IMR-90 (cell line): ENCODE data around the gene CNTN3. TPM values are rescaled to one million over a fixed set of nuclear protein-coding genes. Genes with fewer than 3 reads are reported as not detected.

ENCODE experiments used
- ATAC-seq: fragments of 200-7000 bp; cut with Tn5 transposase; 2 replicates; pipeline ENCODE4 v1.9.1; 2020; ENCODE audit warnings: low read depth, mild to moderate bottlenecking, moderate library complexity
- BruUV-seq: library from RNA; stranded (reverse); fragments of 400-500 nt; replicated peaks from 2 replicates; lab custom pipeline; 2021; lab: Mats Ljungman, UMichigan
- CTCF ChIA-PET: fragments of 300-600 bp; formaldehyde crosslinking; extraction: SDS; loops from one replicate; lab custom pipeline; 2021; ENCODE audit warnings: antibody characterized with exemption; lab: Yijun Ruan, JAX
- POLR2A ChIA-PET: fragments of 300-600 bp; sonication (Branson Sonifier 250); formaldehyde crosslinking; loops from one replicate; lab custom pipeline; 2022; ENCODE audit warnings: antibody characterized with exemption; ENCODE audit not compliant: unreplicated experiment; lab: Charles Lee
- DNase-seq: peaks from one replicate; pipeline ENCODE4 v3.0.0; 2013
- H2AFZ ChIP-seq: replicated peaks from 2 replicates; pipeline ENCODE3; 2013; ENCODE audit warnings: low read length, mild to moderate bottlenecking; ENCODE audit not compliant: poor library complexity
- H2AK5ac ChIP-seq: 2 replicates; pipeline ENCODE4 v1.6.1; 2013; ENCODE audit warnings: low read depth, low read length, inconsistent platforms
- H2AK9ac ChIP-seq: replicated peaks from 2 replicates; pipeline ENCODE3; 2013; ENCODE audit warnings: mild to moderate bottlenecking, low read depth, low read length, moderate library complexity; ENCODE audit not compliant: poor library complexity
- H2BK120ac ChIP-seq: 2 replicates; pipeline ENCODE4 v1.6.1; 2013; ENCODE audit warnings: low read depth, low read length, inconsistent platforms
- H2BK15ac ChIP-seq: 3 replicates; pipeline ENCODE4 v1.6.1; 2013; ENCODE audit warnings: low read depth, low read length, inconsistent platforms
- H2BK20ac ChIP-seq: 2 replicates; pipeline ENCODE4 v1.6.1; 2013; ENCODE audit warnings: low read depth, mild to moderate bottlenecking, inconsistent platforms, low read length, moderate library complexity
- H2BK5ac ChIP-seq: 2 replicates; pipeline ENCODE4 v1.6.1; 2013; ENCODE audit warnings: mild to moderate bottlenecking, low read depth, low read length, inconsistent platforms; ENCODE audit not compliant: poor library complexity, severe bottlenecking
- H3K14ac ChIP-seq: replicated peaks from 2 replicates; pipeline ENCODE4 v1.6.1; 2013; ENCODE audit warnings: low read depth, low read length, inconsistent platforms
- H3K18ac ChIP-seq: 2 replicates; pipeline ENCODE4 v1.6.1; 2013; ENCODE audit warnings: low read depth, low read length, control low read depth
- H3K23ac ChIP-seq: 2 replicates; pipeline ENCODE4 v1.6.1; 2013; ENCODE audit warnings: low read depth, low read length, inconsistent platforms
- H3K27ac ChIP-seq: 2 replicates; pipeline ENCODE4 v1.5.1; 2013; ENCODE audit warnings: mild to moderate bottlenecking, control low read depth, low read length; ENCODE audit not compliant: insufficient read depth
- H3K27me3 ChIP-seq: 2 replicates; pipeline ENCODE4 v1.6.1; 2013; ENCODE audit warnings: low read length; ENCODE audit not compliant: control insufficient read depth, insufficient read depth
- H3K36me3 ChIP-seq: 2 replicates; pipeline ENCODE4 v1.6.1; 2013; ENCODE audit warnings: low read length, mixed read lengths; ENCODE audit not compliant: control insufficient read depth, insufficient read depth
- H3K4ac ChIP-seq: 2 replicates; pipeline ENCODE4 v1.6.1; 2013; ENCODE audit warnings: low read depth, low read length, inconsistent platforms
- H3K4me1 ChIP-seq: 2 replicates; pipeline ENCODE4 v1.6.1; 2013; ENCODE audit warnings: low read length, mixed read lengths; ENCODE audit not compliant: control insufficient read depth, insufficient read depth
- H3K4me2 ChIP-seq: 2 replicates; pipeline ENCODE4 v1.6.1; 2013; ENCODE audit warnings: low read depth, mild to moderate bottlenecking, control low read depth, low read length, moderate library complexity
- H3K4me3 ChIP-seq: 2 replicates; pipeline ENCODE4 v1.5.1; 2013; ENCODE audit warnings: low read depth, mild to moderate bottlenecking, control low read depth, low read length, moderate library complexity; ENCODE audit not compliant: insufficient read depth
- H3K56ac ChIP-seq: 2 replicates; pipeline ENCODE4 v1.6.1; 2013; ENCODE audit warnings: low read length, inconsistent platforms; ENCODE audit not compliant: insufficient read depth; ENCODE audit errors: extremely low read depth
- H3K79me1 ChIP-seq, 2 experiments: 2 replicates each; pipeline ENCODE4 v1.6.1; 2013; ENCODE audit warnings: low read length in 2 of 2, inconsistent platforms in 1 of 2, low read depth in 1 of 2
- H3K9ac ChIP-seq: 2 replicates; pipeline ENCODE4 v1.6.1; 2013; ENCODE audit warnings: low read depth, low read length, control low read depth
- H3K9me1 ChIP-seq: 2 replicates; pipeline ENCODE4 v1.6.1; 2013; ENCODE audit warnings: low read length, inconsistent platforms; ENCODE audit not compliant: insufficient read depth
- H3K9me3 ChIP-seq: 2 replicates; pipeline ENCODE4 v1.6.1; 2013; ENCODE audit warnings: low read length; ENCODE audit not compliant: control insufficient read depth, insufficient read depth
- H4K20me1 ChIP-seq: 2 replicates; pipeline ENCODE4 v1.6.1; 2013; ENCODE audit warnings: low read length, inconsistent platforms; ENCODE audit not compliant: insufficient read depth
- H4K5ac ChIP-seq: 2 replicates; pipeline ENCODE4 v1.6.1; 2013; ENCODE audit warnings: mild to moderate bottlenecking, low read depth, low read length, control low read depth
- H4K8ac ChIP-seq, 2 experiments: 2 replicates each; pipeline ENCODE4 v1.6.1; 2013; ENCODE audit warnings: low read depth in 2 of 2, low read length in 2 of 2, control low read depth in 1 of 2, inconsistent platforms in 1 of 2
- H4K91ac ChIP-seq: 2 replicates; pipeline ENCODE4 v1.6.1; 2013; ENCODE audit warnings: low read depth, low read length, inconsistent platforms; ENCODE audit not compliant: insufficient read depth
- CEBPB ChIP-seq: IDR thresholded peaks from 2 replicates; pipeline ENCODE4 v1.6.1; 2012; ENCODE audit warnings: low read depth, low read length, improper control_type of control experiment
- CHD1 ChIP-seq: IDR thresholded peaks from 2 replicates; pipeline ENCODE4 v1.6.1; 2012; ENCODE audit warnings: low read depth, low read length, improper control_type of control experiment
- CTCF ChIP-seq: conservative IDR thresholded peaks from 2 replicates; pipeline ENCODE4 v1.5.1; 2012; ENCODE audit warnings: mild to moderate bottlenecking, low read depth, low read length, improper control_type of control experiment
- FOS ChIP-seq: fragments of 150-350 bp; IDR thresholded peaks from 2 replicates; pipeline ENCODE4 v1.6.1; 2016; ENCODE audit warnings: low read depth, low read length
- MAZ ChIP-seq: IDR thresholded peaks from 2 replicates; pipeline ENCODE4 v1.6.1; 2012; ENCODE audit warnings: low read depth, mild to moderate bottlenecking, low read length, improper control_type of control experiment, moderate library complexity, borderline replicate concordance
- MXI1 ChIP-seq: IDR thresholded peaks from 2 replicates; pipeline ENCODE4 v1.6.1; 2012; ENCODE audit warnings: low read depth, mild to moderate bottlenecking, low read length, moderate library complexity, borderline replicate concordance
- POLR2A ChIP-seq: IDR thresholded peaks from 2 replicates; pipeline ENCODE4 v1.6.1; 2012; ENCODE audit warnings: mild to moderate bottlenecking, low read depth, low read length
- RCOR1 ChIP-seq: IDR thresholded peaks from 2 replicates; pipeline ENCODE4 v1.6.1; 2012; ENCODE audit warnings: mild to moderate bottlenecking, low read length, improper control_type of control experiment; ENCODE audit not compliant: insufficient replicate concordance
- WGBS, 2 experiments: methylation state at CpG; one replicate each; pipeline versions ENCODE4 v1.1.5 to v1.1.7; 2013; ENCODE audit warnings: missing lambda C conversion rate in 2 of 2; ENCODE audit not compliant: insufficient read length in 1 of 2; ENCODE audit errors: extremely low coverage in 2 of 2; 5-methylcytosine and 5-hydroxymethylcytosine counted together
- dilution Hi-C: fragments of 300-500 bp; cut with HindIII; formaldehyde crosslinking; loops from one replicate; pipeline ENCODE4 v1.14.3; 2018; ENCODE audit warnings: low sequenced_read_pairs; ENCODE audit not compliant: unreplicated experiment
- in situ Hi-C: fragments of 300-500 bp; cut with MboI; formaldehyde crosslinking; loops from 3 replicates; pipeline ENCODE4 v1.14.3; 2019; ENCODE audit warnings: low sequenced_read_pairs, inconsistent platforms, mixed read lengths
- intact Hi-C: fragments of 100-400 bp; cut with micrococcal nuclease; formaldehyde crosslinking; loops from 2 replicates; pipeline ENCODE4 v1.10.0; 2022
- polyA plus RNA-seq, 3 experiments: library from polyadenylated mRNA; depleted of rRNA; stranded (reverse); fragments of >200 nt; gene quantifications; 2 replicates each; pipeline ENCODE4 v1.2.3, GENCODE V29; 2012; ENCODE audit warnings: low replicate concordance in 1 of 3
- total RNA-seq: library from RNA; depleted of rRNA; stranded (reverse); fragments of >200 nt; gene quantifications from 2 replicates; pipeline ENCODE4 v1.2.3, GENCODE V29; 2012

CNTN3 gene
- total and polyA plus RNA-seq, 2 of the 4 experiments (the other 2 are of a cell fraction): 3.5 to 3.6 TPM

- BruUV-seq: no TSS peak
- Histone ChIP-seq H2BK120ac (no peak overlapping the region), H3K9ac (no peak overlapping the region), H3K23ac (no peak overlapping the region), H3K4me1 (no peaks in the 10 kb centered on the region), H4K91ac (no peak overlapping the region), H3K18ac (no peak overlapping the region), H3K79me1 (peaks cover 0 to 2% of the 10 kb centered on the region in 2 experiments; a peak in 2 of 4 replicates), H3K27ac (no peak overlapping the region), H2AK9ac (no peak overlapping the region), H2BK5ac (no peak overlapping the region), H3K36me3 (no peaks in the 10 kb centered on the region), H3K4ac (no peak overlapping the region), H3K56ac (no peak overlapping the region), H4K8ac (no peak overlapping the region), H2AK5ac (no peak overlapping the region), H3K14ac (no peak overlapping the region), H3K4me3 (no peak overlapping the region), H2BK20ac (no peak overlapping the region), H3K27me3 (no peaks in the 10 kb centered on the region), H3K4me2 (no peak overlapping the region), H4K5ac (no peak overlapping the region), H3K9me3 (no peaks in the 10 kb centered on the region), H3K9me1 (no peaks in the 10 kb centered on the region), H2AFZ (no peak overlapping the region), H2BK15ac (no peak overlapping the region), H4K20me1 (no peaks in the 10 kb centered on the region)
- ChIA-PET CTCF (no interaction called here), POLR2A (no interaction called here)
- no CpG with 5 or more reads among the region's 2 CpGs for WGBS, 2 experiments
- ATAC-seq (no peak), DNase-seq (no peak)
- dilution Hi-C loops (no loop called here), in situ Hi-C loops (no loop called here), intact Hi-C loops (no loop called here)
- TF ChIP-seq CHD1 (no peak), RCOR1 (no peak), POLR2A (no peak), FOS (no peak), CTCF (no peak), CEBPB (no peak), MXI1 (no peak), MAZ (no peak)
These were observed 12.0 kb downstream of the CNTN3 start for GRCh38 chr3:74602471-74602870.
